NCI-H460 (cell line): ENCODE measurements around the gene NXN. TPM values are rescaled to one million over a fixed set of nuclear protein-coding genes. Genes with fewer than 3 reads are reported as not detected.
"Not testable (repeated sequence)": the region's sequence is repeated elsewhere in the genome, so short reads cannot be mapped to it uniquely, and the experiment has no call there.

Experiments
- DNase-seq: peaks from one replicate; pipeline ENCODE4 v3.0.0-alpha.2; 2016; ENCODE audit warnings: low read depth; ENCODE audit errors: extremely low read depth
- total RNA-seq: library from RNA; depleted of rRNA; stranded (reverse); fragments of >200 nt; shearing (Covaris generic); gene quantifications from 2 replicates; pipeline ENCODE4 v1.2.3, GENCODE V29; 2014

NXN gene
- total RNA-seq, 1 experiment from 2014 or later, result 12.3 TPM

GRCh38 chr17:1007310-1008007 lies 27.9 kb upstream of the NXN start:
- no peak for DNase-seq

DNA sequence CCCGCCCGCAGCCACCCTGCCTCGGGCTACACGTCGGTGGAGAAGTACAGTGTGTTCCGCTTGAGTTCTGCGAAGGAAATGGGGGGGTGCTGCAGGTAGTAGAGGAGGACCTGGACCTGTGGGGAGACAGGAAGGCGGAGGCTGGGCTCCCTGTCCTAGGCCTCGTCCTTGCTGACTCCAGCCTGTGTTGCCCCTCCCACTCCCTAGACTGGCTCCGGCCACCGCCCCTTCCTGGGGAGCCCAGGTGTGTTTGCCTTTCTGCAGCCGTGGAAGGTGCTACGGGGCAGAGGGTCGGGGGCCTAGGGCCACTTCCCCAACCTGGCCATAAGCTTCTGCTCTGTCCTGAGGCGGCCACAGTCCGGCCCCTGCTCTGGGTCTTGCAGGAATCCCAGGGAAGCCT lies 26.5 kb upstream of the NXN start:
- DNase-seq, result no peak

GRCh38 chr17:1005361-1005946 lies 25.9 kb upstream of the NXN start:
- no peak for DNase-seq

- no peak for DNase-seq
Measured at GRCh38 chr17:1004769-1005295, 25.3 kb upstream of the NXN start.

DNA sequence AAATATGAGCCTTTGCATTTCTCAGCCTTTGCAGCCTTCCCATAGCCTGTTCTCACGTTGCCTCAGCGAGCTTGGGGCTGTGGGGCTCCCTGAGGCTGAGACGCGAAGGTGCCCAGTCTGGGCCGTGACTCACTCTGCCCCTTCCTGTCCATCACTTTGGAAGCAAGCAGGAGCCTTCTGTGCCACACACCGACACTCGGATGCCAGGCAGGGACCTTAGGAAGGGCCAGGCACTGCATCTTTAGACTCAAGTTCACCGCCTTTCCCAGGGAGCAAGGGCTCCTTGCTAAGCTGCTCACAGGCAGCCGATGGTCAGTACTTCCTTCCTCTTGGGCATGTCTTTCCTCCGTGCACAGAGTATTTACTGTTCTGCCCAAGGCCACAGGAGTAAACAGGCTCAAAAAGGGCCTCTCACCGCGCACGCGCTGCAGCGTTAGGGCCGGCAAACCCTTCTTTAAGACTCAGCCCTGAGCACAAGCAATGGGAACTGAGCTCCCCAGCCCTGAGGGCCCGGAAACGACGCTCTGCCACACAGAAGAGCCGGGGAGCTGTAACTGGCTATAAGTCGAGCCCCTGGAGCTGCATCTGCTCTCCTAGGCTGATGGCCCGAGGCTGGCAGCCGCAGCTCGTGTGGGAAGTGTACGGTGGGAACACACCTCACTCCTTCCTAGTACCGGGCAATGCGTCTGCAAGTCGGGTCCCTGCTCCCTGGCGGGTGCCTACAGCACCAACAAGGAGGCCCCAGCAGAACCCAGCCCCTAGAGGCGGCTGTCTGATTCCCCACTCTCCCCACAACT lies 24.6 kb upstream of the NXN start:
- DNase-seq, result no peak

- DNase-seq, result no peak
Measured at GRCh38 chr17:1003633-1003971, 24.0 kb upstream of the NXN start.

DNA sequence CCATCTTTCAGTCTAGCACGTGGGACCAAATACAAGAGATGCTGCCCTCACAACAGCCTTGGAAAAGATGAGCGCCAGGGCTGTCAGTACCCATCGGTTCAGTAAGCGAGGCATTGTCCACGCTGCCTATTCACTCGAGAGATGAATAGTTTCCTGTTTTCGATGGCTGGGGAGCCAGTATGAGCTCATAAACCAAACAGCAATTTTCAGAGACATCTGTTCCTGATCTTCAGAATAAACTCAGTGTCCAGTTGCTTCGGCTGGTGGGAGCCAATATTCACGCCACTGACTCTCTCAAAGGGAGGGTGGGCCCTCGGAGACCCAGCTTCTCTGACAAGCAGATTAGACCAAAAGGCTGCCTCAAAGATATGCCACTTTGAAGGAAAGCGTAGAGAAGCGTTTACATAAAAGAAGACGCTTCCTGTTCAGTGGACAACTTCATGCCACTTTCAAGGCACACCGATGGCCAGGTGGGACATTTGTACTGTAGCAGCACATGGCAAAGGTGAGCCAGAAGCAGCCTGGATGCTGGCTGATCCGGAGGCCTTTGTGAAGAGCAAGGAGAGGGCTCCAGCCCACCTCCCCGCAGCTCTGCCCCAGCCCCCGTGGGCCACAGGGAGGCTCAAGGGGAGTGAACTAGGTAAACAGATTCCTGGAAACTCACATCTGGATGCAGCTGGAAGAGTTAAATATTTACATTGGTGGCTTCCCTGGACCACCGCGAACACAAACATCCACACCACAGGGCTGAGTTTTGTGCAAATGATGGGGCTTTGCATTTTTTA lies 23.4 kb upstream of the NXN start:
- DNase-seq, result no peak

DNA sequence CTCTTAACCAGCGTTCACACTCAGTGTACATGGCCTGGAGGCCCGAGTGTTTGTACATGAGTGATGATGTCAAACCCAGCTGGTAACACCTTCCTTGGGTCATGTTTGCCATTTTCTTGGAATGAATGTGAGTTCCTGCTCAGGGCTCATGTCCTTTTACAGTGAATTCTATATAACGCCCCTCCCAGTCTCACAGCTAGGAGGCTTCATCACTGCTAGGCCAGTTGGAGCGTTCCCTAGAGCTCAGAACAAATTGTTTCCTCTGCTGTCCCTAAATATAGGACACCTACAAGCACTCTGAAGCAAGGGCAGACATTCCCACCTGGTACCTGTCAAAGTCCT lies 22.8 kb upstream of the NXN start:
- no peak for DNase-seq

- DNase-seq, result no peak
Measured at GRCh38 chr17:1001640-1002411, 22.2 kb upstream of the NXN start.

GRCh38 chr17:1000597-1001461 lies 21.3 kb upstream of the NXN start:
- no peak for DNase-seq

DNA sequence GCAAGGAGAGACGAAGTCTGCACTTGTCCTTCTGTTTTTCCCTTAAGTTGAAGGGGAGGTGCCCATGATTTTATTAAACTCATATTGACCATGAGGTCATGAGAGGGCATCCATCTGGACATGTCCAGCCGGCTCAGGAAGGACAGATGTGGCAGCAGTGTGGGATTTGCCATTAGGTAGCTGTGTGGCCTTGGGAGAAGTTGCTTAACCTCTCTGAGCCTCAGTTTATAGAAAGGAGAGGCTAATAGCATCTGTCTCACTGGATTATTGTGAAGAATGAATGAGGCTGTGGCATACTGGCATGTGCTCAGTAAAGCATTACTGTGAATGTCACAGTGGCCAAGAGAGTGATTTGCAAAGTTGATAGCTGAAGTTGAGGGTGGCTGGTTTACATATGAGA lies 18.5 kb upstream of the NXN start:
- DNase-seq, result no peak

DNA sequence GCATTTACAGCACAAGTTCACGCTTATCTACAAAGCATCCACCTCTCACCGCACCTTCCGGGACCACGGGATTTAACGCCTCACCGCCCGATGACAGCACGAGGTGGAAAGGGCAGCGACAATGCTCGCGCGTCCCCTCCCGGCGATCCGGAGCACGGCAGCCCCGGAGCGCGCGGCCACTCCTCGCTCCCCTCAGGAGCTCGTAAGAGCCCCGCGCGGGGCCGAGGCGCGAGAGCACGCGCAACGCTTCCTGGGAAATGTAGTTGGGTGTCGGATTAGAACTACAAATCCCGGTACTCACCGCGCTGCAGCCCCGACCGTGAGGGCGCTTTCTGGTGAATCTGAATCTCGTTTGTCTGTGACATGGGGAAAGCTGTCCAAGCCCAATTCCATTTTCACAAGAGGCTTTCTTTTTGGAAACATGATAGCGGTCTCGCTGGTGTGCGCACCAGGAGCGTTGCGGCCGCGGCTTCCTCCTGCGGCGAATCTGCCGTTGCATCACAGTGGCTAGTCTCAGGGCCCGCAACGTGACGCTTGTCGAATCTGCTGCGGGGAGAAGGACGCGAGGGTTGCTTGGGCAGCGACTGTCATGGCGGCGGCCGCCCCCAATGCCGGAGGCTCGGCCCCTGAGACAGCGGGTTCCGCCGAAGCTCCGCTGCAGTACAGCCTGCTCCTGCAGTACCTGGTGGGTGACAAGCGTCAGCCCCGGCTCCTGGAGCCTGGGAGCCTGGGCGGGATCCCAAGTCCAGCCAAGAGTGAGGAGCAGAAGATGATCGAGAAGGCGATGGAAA lies 17.2 kb upstream of the NXN start, which contains the start of gene TIMM22:
Gene TIMM22 (plus strand): TSS at position 576 of the 791 bp plus-strand sequence. CDS start 14 bp downstream, at position 590.
- DNase-seq, result peak; percentile 97

- DNase-seq, result not testable (repeated sequence)
Measured at GRCh38 chr17:995324-995723, 15.7 kb upstream of the NXN start.

- no peak for DNase-seq
Measured at GRCh38 chr17:992933-993332, 13.4 kb upstream of the NXN start.

GRCh38 chr17:988561-988960 lies 9.0 kb upstream of the NXN start:
- DNase-seq, result no peak

DNA sequence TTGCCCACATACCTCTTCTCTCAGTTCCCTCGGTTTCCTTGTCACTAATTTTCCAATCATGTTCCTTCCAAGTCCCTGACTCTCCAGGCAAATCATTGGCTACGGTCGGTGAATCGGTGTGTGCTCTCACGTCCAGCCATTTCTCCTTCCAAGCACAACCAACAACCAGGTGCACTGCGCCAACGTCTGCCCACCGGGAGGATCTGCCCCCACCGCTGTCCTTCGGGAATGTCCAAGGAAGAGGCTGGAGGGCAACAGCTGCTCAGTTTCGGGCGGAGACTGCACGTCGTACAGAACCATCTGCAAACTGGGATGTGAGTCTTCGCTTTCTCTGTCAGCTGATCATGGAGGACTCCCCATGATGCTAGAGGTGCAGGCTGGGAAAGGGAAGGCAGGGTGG lies 8.4 kb upstream of the NXN start:
- DNase-seq, result no peak

GRCh38 chr17:986322-986929 lies 6.8 kb upstream of the NXN start:
- no peak for DNase-seq

- no peak for DNase-seq
Measured at GRCh38 chr17:983921-984320, 4.3 kb upstream of the NXN start.
